Mesenchymal stem cell (in vitro differentiated cells and primary cell): ENCODE results near the gene SLC51B.

Source experiments
- DNase-seq: peaks from one replicate; pipeline ENCODE4 v3.0.0-alpha.2; 2013
- H2AFZ ChIP-seq: one replicate; pipeline ENCODE4 v1.6.1; 2013; ENCODE audit warnings: low read depth, mild to moderate bottlenecking, control low read depth, inconsistent platforms, low read length, moderate library complexity
- H2AK5ac ChIP-seq: 2 replicates; pipeline ENCODE4 v1.6.1; 2013; ENCODE audit warnings: low read length, moderate library complexity, mild to moderate bottlenecking, inconsistent platforms; ENCODE audit not compliant: severe bottlenecking
- H2BK120ac ChIP-seq: one replicate; pipeline ENCODE4 v1.6.1; 2013; ENCODE audit warnings: low read depth, mild to moderate bottlenecking, inconsistent platforms, low read length, moderate library complexity
- H2BK12ac ChIP-seq, 2 experiments: one replicate each; pipeline ENCODE4 v1.6.1; 2013; ENCODE audit warnings: inconsistent platforms in 2 of 2, low read length in 2 of 2, mild to moderate bottlenecking in 2 of 2, moderate library complexity in 2 of 2, control low read depth in 1 of 2
- H2BK15ac ChIP-seq: one replicate; pipeline ENCODE4 v1.6.1; 2013; ENCODE audit warnings: mild to moderate bottlenecking, low read depth, inconsistent platforms; ENCODE audit not compliant: poor library complexity, severe bottlenecking
- H2BK5ac ChIP-seq: 2 replicates; pipeline ENCODE4 v1.6.1; 2013; ENCODE audit warnings: low read depth, mild to moderate bottlenecking, low read length, control low read depth, inconsistent platforms; ENCODE audit not compliant: poor library complexity, severe bottlenecking
- H3K14ac ChIP-seq, 2 experiments: one replicate each; pipeline ENCODE4 v1.6.1; 2013; ENCODE audit warnings: inconsistent platforms in 2 of 2, low read length in 2 of 2, control low read depth in 1 of 2, mild to moderate bottlenecking in 1 of 2, moderate library complexity in 1 of 2
- H3K18ac ChIP-seq, 2 experiments: one replicate each; pipeline ENCODE4 v1.6.1; 2013; ENCODE audit warnings: inconsistent platforms in 2 of 2, low read length in 2 of 2, control low read depth in 1 of 2, low read depth in 1 of 2, mild to moderate bottlenecking in 1 of 2
- H3K23ac ChIP-seq, 2 experiments: one replicate each; pipeline ENCODE4 v1.6.1; 2013; ENCODE audit warnings: inconsistent platforms in 2 of 2, low read length in 2 of 2, mild to moderate bottlenecking in 2 of 2, moderate library complexity in 2 of 2, control low read depth in 1 of 2
- H3K27ac ChIP-seq: 2 replicates; pipeline ENCODE4 v1.5.1; 2013; ENCODE audit warnings: mild to moderate bottlenecking, moderate library complexity, low read length, control low read depth, inconsistent platforms; ENCODE audit not compliant: poor library complexity, severe bottlenecking
- H3K27me3 ChIP-seq, 2 experiments: 2 replicates each; pipeline versions ENCODE4 v1.6.1 to v1.7.0; 2013; ENCODE audit warnings: low read length in 2 of 2, mild to moderate bottlenecking in 2 of 2, moderate library complexity in 2 of 2, control low read depth in 1 of 2, inconsistent platforms in 1 of 2; ENCODE audit not compliant: control insufficient read depth in 1 of 2, insufficient read depth in 1 of 2
- H3K36me3 ChIP-seq, 2 experiments: 2 replicates each; pipeline versions ENCODE4 v1.6.1 to v1.7.0; 2013; ENCODE audit warnings: low read length in 2 of 2, control low read depth in 1 of 2, inconsistent platforms in 1 of 2, low read depth in 1 of 2, mild to moderate bottlenecking in 1 of 2; ENCODE audit not compliant: insufficient read depth in 2 of 2, control insufficient read depth in 1 of 2
- H3K4ac ChIP-seq, 2 experiments: one replicate each; pipeline ENCODE4 v1.6.1; 2013; ENCODE audit warnings: inconsistent platforms in 2 of 2, low read length in 2 of 2, mild to moderate bottlenecking in 2 of 2, moderate library complexity in 2 of 2, control low read depth in 1 of 2, low read depth in 1 of 2
- H3K4me1 ChIP-seq: 2 replicates; pipeline ENCODE4 v1.6.1; 2013; ENCODE audit warnings: low read depth, low read length, control low read depth; ENCODE audit not compliant: control insufficient read depth, insufficient read depth
- H3K4me2 ChIP-seq: 2 replicates; pipeline ENCODE4 v1.6.1; 2013; ENCODE audit warnings: low read length, mild to moderate bottlenecking, inconsistent platforms; ENCODE audit not compliant: poor library complexity, severe bottlenecking
- H3K4me3 ChIP-seq, 2 experiments: 2 replicates each; pipeline versions ENCODE4 v1.5.1 to v1.7.0; 2013; ENCODE audit warnings: low read length in 2 of 2, mild to moderate bottlenecking in 2 of 2, control low read depth in 1 of 2, low read depth in 1 of 2; ENCODE audit not compliant: insufficient read depth in 1 of 2
- H3K79me1 ChIP-seq: replicated peaks from 2 replicates; pipeline ENCODE4 v1.6.1; 2013; ENCODE audit warnings: mild to moderate bottlenecking, control low read depth, low read length, inconsistent platforms; ENCODE audit not compliant: poor library complexity, severe bottlenecking
- H3K9ac ChIP-seq: 2 replicates; pipeline ENCODE4 v1.7.0; 2013; ENCODE audit warnings: mild to moderate bottlenecking, low read length, moderate library complexity
- H3K9me3 ChIP-seq: 2 replicates; pipeline ENCODE4 v1.7.0; 2013; ENCODE audit warnings: mild to moderate bottlenecking, low read length; ENCODE audit not compliant: control insufficient read depth
- H4K8ac ChIP-seq: one replicate; pipeline ENCODE4 v1.6.1; 2013; ENCODE audit warnings: inconsistent platforms, mild to moderate bottlenecking, low read length, moderate library complexity
- H4K91ac ChIP-seq: one replicate; pipeline ENCODE4 v1.6.1; 2013; ENCODE audit warnings: mild to moderate bottlenecking, low read length, inconsistent platforms
- WGBS: methylation state at CpG from one replicate; pipeline ENCODE4 v1.1.7; 2013; ENCODE audit warnings: mixed read lengths; 5-methylcytosine and 5-hydroxymethylcytosine counted together

SLC51B gene

GRCh38 chr15:65095747-65096104 is 50.5 kb downstream of the SLC51B start:
- H3K4me3 ChIP-seq, result no peak overlapping the region
- peaks cover 22% of the 10 kb centered on the region for H3K4me1 ChIP-seq
- no peaks in the 10 kb centered on the region for H3K27me3 ChIP-seq
- H2BK15ac ChIP-seq, result peak overlapping the region; percentile 70
- H2AFZ ChIP-seq, result no peak overlapping the region
- H3K4me2 ChIP-seq, result no peak overlapping the region
- no peak overlapping the region for H2BK12ac ChIP-seq
- H3K9ac ChIP-seq, result no peak overlapping the region
- no peaks in the 10 kb centered on the region for H3K9me3 ChIP-seq
- no peak overlapping the region for H4K91ac ChIP-seq
- no peak overlapping the region for H2BK120ac ChIP-seq
- no peak overlapping the region for H3K4ac ChIP-seq
- H2AK5ac ChIP-seq, result no peak overlapping the region
- no peak overlapping the region for H3K27ac ChIP-seq
- H3K36me3 ChIP-seq, result peaks cover 42 to 45% of the 10 kb centered on the region in 2 experiments
- no peak for DNase-seq
- whole genome bisulfite sequencing, result 87% methylated on average over 6 of the region's 6 CpGs
- H3K79me1 ChIP-seq, result no peaks in the 10 kb centered on the region
- H3K18ac ChIP-seq, result no peak overlapping the region
- H4K8ac ChIP-seq, result no peak overlapping the region
- H2BK5ac ChIP-seq, result no peak overlapping the region
- H3K14ac ChIP-seq, result no peak overlapping the region
- H3K23ac ChIP-seq, result no peak overlapping the region

GRCh38 chr15:65096481-65097385 is 51.5 kb downstream of the SLC51B start:
- 86% methylated on average over 6 of the region's 6 CpGs for WGBS
- no peak overlapping the region for H3K4ac ChIP-seq
- no peak overlapping the region for H2BK5ac ChIP-seq
- H2BK15ac ChIP-seq, result no peak overlapping the region
- no peak overlapping the region for H3K18ac ChIP-seq
- no peak overlapping the region for H3K27ac ChIP-seq
- H2AK5ac ChIP-seq, result no peak overlapping the region
- no peak overlapping the region for H4K8ac ChIP-seq
- H3K36me3 ChIP-seq, result peaks cover 51 to 52% of the 10 kb centered on the region in 2 experiments
- no peaks in the 10 kb centered on the region for H3K79me1 ChIP-seq
- no peak overlapping the region for H4K91ac ChIP-seq
- H3K4me3 ChIP-seq, result no peak overlapping the region
- H2BK120ac ChIP-seq, result no peak overlapping the region
- H3K23ac ChIP-seq, result no peak overlapping the region
- no peak overlapping the region for H3K4me2 ChIP-seq
- no peak for DNase-seq
- no peak overlapping the region for H3K14ac ChIP-seq
- H2BK12ac ChIP-seq, result no peak overlapping the region
- no peaks in the 10 kb centered on the region for H3K9me3 ChIP-seq
- no peak overlapping the region for H2AFZ ChIP-seq
- peaks cover 23% of the 10 kb centered on the region for H3K4me1 ChIP-seq
- H3K9ac ChIP-seq, result no peak overlapping the region
- H3K27me3 ChIP-seq, result no peaks in the 10 kb centered on the region

- no peak overlapping the region for H3K9ac ChIP-seq
- no peak overlapping the region for H2BK120ac ChIP-seq
- H3K36me3 ChIP-seq, result peaks cover 56 to 59% of the 10 kb centered on the region in 2 experiments
- H3K23ac ChIP-seq, result no peak overlapping the region
- no peak overlapping the region for H3K18ac ChIP-seq
- no peak overlapping the region for H3K14ac ChIP-seq
- no peak overlapping the region for H4K91ac ChIP-seq
- H2BK12ac ChIP-seq, result no peak overlapping the region
- no peak overlapping the region for H2BK15ac ChIP-seq
- H3K27ac ChIP-seq, result no peak overlapping the region
- DNase-seq, result no peak
- no peak overlapping the region for H2BK5ac ChIP-seq
- no peaks in the 10 kb centered on the region for H3K27me3 ChIP-seq
- no peak overlapping the region for H2AFZ ChIP-seq
- H3K9me3 ChIP-seq, result no peaks in the 10 kb centered on the region
- no peak overlapping the region for H3K4ac ChIP-seq
- WGBS, result 94% methylated on average over 6 of the region's 7 CpGs
- H3K4me3 ChIP-seq, result no peak overlapping the region
- peaks cover 28% of the 10 kb centered on the region for H3K4me1 ChIP-seq
- H4K8ac ChIP-seq, result no peak overlapping the region
- H2AK5ac ChIP-seq, result no peak overlapping the region
- H3K4me2 ChIP-seq, result no peak overlapping the region
- no peaks in the 10 kb centered on the region for H3K79me1 ChIP-seq
Observed at GRCh38 chr15:65097651-65098263, 52.6 kb downstream of the SLC51B start.

GRCh38 chr15:65099336-65099735 is 54.1 kb downstream of the SLC51B start:
- H2BK15ac ChIP-seq, result no peak overlapping the region
- H3K27ac ChIP-seq, result no peak overlapping the region
- no peak overlapping the region for H2BK5ac ChIP-seq
- H3K18ac ChIP-seq, result no peak overlapping the region
- H3K23ac ChIP-seq, result no peak overlapping the region
- peaks cover 46 to 66% of the 10 kb centered on the region in 2 experiments for H3K36me3 ChIP-seq
- H3K14ac ChIP-seq, result no peak overlapping the region
- peaks cover 26% of the 10 kb centered on the region for H3K4me1 ChIP-seq
- no peak overlapping the region for H3K4ac ChIP-seq
- no peak overlapping the region for H3K4me2 ChIP-seq
- no peaks in the 10 kb centered on the region for H3K79me1 ChIP-seq
- no peak overlapping the region for H3K4me3 ChIP-seq
- no peak overlapping the region for H3K9ac ChIP-seq
- no peak overlapping the region for H2AFZ ChIP-seq
- H2AK5ac ChIP-seq, result no peak overlapping the region
- H2BK120ac ChIP-seq, result no peak overlapping the region
- no peak for DNase-seq
- 91% methylated on average over 5 of the region's 5 CpGs for WGBS
- H4K91ac ChIP-seq, result no peak overlapping the region
- H3K9me3 ChIP-seq, result no peaks in the 10 kb centered on the region
- H3K27me3 ChIP-seq, result no peaks in the 10 kb centered on the region
- no peak overlapping the region for H2BK12ac ChIP-seq
- no peak overlapping the region for H4K8ac ChIP-seq
